LoVo (cell line): Measurements from ENCODE around the gene MFAP2.
"Not testable (repeated sequence)": the region's sequence is repeated elsewhere in the genome, so short reads cannot be mapped to it uniquely, and the experiment has no call there.

Experiments
- DNase-seq: peaks from one replicate; pipeline ENCODE4 v3.0.0-alpha.2; 2016; ENCODE audit warnings: low spot score

The MFAP2 gene

GRCh38 chr1:16961297-16962133 is 18.9 kb downstream of the MFAP2 start:
- DNase-seq: no peak

GRCh38 chr1:16960560-16961296 is 19.7 kb downstream of the MFAP2 start:
- DNase-seq: peak; percentile 81

- no peak for DNase-seq
Measured at GRCh38 chr1:16958475-16958874, 21.9 kb downstream of the MFAP2 start.

DNA sequence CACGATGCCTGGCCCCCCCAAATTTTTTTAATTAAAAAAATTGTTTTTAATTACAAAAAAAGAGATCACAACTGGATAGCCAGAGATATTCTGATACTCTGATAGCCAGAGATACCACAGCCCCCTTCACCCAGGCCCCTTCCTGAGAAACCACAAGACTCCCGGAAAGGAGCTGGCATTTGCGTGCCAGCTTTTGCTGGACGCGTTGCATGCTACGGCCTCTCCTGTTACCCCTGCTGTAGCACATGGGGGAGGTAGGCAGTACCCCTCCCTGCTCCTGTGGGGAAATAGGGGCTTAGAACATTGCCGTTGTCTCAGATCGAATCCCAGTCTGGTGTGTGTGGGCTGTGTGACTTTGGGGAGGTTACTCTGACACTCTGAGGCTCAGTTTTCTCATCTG is 22.7 kb downstream of the MFAP2 start:
- no peak for DNase-seq

DNA sequence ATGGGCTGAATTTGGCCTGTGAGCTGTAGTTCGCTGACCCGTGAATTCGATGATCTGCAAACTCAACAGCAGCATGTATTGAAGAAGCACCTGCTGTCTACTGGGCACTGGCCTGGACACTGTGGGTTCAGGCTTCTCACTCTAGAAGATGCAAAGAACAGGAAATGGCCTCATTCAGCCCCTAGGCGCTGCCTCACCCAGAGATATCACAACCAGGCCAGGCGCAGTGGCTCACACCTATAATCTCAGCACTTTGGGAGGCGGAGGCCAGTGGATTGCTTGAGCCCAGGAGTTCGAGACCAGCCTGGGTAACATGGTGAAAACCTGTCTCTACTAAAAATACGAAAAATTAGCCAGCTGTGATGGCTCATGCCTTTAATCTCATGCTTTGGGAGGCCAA is 23.6 kb downstream of the MFAP2 start:
- no peak for DNase-seq

GRCh38 chr1:16955186-16955585 is 25.2 kb downstream of the MFAP2 start:
- no peak for DNase-seq

GRCh38 chr1:16954579-16954978 is 25.8 kb downstream of the MFAP2 start:
- DNase-seq: no peak

DNA sequence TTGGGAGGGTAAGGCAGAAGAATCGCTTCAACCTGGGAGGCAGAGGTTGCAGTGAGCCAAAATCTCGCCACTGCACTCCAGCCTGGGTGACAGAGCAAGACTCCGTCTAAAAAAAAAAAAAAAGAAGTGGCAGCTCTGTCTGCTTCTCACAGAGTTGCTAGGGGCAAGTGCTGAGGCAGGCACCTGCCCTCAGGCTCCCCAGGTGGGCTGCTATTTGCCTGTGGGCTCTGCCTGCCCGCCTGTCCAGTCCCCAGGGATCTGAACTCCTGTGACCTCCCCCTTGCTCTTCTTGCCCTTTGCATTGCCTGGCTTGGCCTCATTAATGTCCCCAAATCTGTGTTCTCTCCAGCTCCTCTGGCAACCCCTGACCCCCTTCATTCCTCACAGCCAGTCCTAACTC is 28.0 kb downstream of the MFAP2 start:
- not testable (repeated sequence) for DNase-seq

GRCh38 chr1:16949026-16949425 is 31.4 kb downstream of the MFAP2 start:
- DNase-seq: not testable (repeated sequence)

DNA sequence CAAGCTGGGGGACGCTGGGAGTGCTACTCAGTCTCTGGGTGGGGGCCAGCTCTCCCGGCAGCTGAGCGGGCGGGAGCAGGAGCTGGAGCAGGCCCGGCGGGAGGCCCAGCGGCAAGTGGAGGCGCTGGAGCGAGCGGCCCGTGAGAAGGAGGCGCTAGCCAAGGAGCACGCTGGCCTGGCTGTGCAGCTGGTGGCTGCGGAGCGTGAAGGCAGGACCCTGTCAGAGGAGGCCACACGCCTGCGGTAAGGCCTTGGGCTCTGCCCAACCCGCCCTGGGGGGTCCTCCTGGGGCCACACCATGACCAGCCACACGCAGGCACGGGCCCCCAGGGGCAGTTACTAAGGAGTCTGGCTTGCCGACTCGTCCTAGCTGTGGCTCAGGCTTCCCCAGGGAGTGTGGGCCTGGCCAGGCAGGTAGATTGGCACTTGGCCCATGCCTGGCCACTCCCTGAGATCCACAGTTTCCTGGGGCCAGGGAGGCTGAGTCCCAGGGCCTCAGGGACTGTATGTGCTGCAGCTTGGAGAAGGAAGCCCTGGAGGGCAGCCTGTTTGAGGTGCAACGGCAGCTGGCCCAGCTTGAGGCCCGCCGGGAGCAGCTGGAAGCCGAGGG is 32.0 kb downstream of the MFAP2 start:
- not testable (repeated sequence) for DNase-seq

- no peak for DNase-seq
Measured at GRCh38 chr1:16946646-16947045, 33.8 kb downstream of the MFAP2 start.

- DNase-seq: not testable (repeated sequence)
Measured at GRCh38 chr1:16946185-16946584, 34.2 kb downstream of the MFAP2 start.

- not testable (repeated sequence) for DNase-seq
Measured at GRCh38 chr1:16945512-16945911, 34.9 kb downstream of the MFAP2 start.

GRCh38 chr1:16944038-16944437 is 36.4 kb downstream of the MFAP2 start:
- no peak for DNase-seq

DNA sequence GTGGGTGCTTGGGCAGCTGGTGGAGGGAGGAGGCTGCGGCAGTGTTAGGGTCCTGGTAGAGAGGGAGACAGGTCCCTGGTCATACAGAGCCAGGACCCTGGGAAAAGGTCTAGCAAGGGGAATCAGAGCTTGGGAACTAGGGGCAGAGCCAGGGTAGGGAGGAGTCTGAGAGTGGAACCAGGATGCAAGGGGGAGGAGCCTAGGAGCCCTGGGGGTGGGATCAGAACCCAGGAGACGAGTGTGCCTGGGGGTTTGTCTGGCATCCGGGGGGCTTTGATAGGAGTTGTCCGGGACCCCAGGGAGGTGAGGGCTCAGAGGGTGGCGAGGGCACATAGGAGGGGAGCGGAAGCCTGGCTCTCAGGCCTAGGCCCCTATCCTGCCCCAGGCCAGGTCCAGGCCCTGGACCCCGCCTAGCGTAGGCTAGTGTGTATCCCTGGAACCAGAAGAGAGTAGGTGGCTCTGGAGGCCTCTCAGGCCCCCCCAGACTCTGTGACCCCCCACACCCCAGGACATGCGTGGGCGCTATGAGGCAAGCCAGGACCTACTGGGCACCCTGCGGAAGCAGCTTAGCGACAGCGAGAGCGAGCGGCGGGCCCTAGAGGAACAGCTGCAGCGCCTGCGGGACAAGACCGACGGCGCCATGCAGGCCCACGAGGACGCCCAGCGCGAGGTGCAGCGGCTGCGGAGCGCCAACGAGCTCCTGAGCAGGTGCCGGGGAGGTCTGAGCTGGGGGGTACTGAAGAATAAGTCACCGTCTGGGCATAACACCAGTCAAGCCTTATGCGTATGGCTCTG is 40.8 kb downstream of the MFAP2 start:
- DNase-seq: not testable (repeated sequence)

DNA sequence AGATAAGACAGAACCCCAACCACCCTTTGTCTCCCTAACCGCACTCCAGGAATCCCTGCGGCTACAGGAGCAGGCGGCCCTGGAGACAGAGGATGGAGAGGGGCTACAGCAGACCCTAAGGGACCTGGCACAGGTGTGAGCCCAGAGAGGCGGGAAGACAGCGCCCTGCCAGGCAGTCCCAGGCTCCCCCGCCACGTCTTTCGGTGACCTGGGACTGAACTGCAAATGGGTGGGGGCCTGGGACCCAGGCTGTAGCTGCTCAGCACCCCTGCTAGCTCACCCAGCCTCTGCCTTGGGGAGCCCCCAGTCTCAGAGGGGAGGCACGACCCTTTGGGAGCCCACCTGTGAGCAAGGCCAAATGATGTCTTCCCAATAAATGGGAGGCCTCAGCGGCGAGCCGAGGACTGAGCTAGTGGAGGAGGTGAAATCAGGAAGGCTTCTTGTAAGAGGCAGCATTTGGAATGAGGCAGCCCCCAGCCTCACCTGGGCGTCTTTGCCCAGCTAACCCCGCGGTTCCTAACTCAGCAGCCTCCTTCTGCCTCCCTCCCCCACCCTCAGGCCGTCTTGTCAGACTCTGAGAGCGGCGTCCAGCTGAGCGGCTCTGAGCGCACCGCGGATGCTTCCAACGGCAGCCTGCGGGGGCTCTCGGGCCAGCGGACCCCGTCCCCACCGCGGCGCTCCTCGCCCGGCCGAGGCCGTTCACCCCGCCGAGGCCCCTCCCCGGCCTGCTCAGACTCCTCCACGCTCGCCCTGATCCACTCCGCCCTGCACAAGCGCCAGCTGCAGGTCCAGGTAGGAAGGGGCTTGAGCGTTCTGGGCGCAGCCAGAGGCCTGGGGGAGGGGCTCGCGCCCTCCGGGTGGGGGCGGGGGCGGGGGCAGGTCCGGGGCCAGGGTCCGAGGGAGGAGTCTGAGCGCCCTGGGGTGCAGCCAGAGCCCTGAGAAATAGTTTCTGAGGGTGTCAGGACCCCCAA is 41.8 kb downstream of the MFAP2 start:
- DNase-seq: no peak

DNA sequence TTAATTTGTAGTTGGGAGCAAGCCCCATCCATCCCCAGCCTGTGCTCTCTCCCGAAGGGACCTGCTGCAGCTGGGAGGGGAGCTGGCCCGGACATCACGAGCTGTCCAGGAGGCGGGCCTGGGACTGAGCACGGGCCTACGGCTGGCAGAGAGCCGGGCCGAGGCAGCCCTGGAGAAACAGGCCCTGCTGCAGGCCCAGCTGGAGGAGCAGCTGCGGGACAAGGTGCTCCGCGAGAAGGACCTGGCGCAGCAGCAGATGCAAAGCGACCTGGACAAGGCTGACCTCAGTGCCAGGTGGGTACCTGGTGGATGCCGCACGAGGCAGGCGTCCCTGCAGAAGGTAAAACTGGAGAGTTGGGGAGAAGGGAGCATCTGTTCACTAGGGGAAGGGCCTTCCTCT is 43.8 kb downstream of the MFAP2 start:
- DNase-seq: not testable (repeated sequence)

- not testable (repeated sequence) for DNase-seq
Measured at GRCh38 chr1:16933945-16934344, 46.5 kb downstream of the MFAP2 start.

DNA sequence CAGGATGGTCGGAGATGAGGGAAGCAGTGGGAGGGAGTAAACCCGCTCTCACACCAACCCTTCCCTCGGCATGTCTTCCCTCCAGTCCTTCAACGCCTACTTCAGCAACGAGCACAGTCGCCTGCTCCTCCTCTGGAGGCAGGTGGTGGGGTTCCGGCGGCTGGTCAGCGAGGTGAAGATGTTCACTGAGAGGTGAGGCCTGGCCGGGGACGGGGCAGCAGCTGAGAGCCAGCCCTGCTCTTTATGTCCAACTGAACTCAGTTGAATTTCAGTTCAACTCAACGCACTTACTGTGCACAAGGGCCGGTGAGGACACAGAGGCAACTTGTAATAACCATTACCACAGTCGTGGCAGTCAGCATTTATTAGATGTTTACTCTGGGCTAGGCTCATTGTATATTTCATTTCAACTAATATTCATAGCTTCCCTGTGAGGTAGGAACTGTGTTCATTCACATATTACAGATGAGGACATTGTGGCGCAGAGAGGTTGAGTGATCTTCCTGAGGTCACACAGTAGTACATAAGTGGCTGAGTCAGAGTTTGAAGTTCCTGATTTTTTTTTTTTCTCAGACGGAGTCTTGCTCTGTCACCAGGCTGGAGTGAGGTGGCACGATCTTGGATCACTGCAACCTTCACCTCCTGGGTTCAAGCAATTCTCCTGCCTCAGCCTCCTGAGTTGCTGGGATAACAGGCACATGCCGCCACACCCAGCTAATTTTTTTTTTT is 49.0 kb downstream of the MFAP2 start:
- DNase-seq: not testable (repeated sequence)
